Spleen (tissue), 7 donors: ENCODE results near the gene TBX20.
"Not testable (repeated sequence)": the region's sequence is repeated elsewhere in the genome, so short reads cannot be mapped to it uniquely, and the experiment has no call there.

Experiments
- POLR2A ChIP-seq, 3 donors: fragments of 450-650 bp; IDR thresholded peaks; one replicate each; pipeline ENCODE4 v1.5.1; 2017; ENCODE audit warnings: antibody characterized with exemption in 3 of 3, mild to moderate bottlenecking in 1 of 3
- POLR2AphosphoS5 ChIP-seq, 3 donors: sonication (generic); formaldehyde crosslinking; IDR thresholded peaks; one replicate each; pipeline ENCODE4 v1.5.1; 2017; ENCODE audit warnings: antibody characterized with exemption in 3 of 3
- TF ChIP-seq, protein P1 (sequence below), 11 experiments: fragments of 200-600 bp in 7 of 11; fragments of 450-650 bp in 4 of 11; sonication (generic) in 4 of 11; IDR thresholded peaks in 8 of 11; conservative IDR thresholded peaks in 3 of 11; 1 replicate in 7 of 11; 2 replicates in 4 of 11; pipeline versions ENCODE4 v1.4.0 to v1.8.0; 2016 to 2021; ENCODE audit warnings: antibody characterized with exemption in 11 of 11, inconsistent platforms in 4 of 11, mild to moderate bottlenecking in 1 of 11
- donor health status: DM: no; HTN: no; CAD: no; lungs with moderate emphysema.
- donor health status: DM: no; HTN: no; CAD: no.
- donor health status: DM: no; HTN: no; CAD: no.

DNA sequence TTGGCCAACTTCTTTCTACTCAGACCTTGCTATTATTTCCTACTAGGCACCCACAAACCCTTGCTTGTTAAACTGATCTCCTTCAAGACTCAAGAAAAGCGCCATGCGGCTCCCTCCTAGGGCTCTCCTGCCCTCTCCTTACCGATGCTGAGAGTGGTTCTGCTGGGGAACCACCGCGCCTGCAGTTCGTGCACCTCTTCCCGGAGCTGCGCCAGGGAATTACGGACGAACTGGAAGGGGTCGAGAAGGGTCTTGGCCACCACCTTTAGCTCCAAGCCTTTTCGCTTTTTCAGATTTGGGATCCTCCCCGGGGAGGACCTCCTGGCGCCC lies 68.4 kb downstream of the TBX20 start:
- TF ChIP-seq, protein P1, sequence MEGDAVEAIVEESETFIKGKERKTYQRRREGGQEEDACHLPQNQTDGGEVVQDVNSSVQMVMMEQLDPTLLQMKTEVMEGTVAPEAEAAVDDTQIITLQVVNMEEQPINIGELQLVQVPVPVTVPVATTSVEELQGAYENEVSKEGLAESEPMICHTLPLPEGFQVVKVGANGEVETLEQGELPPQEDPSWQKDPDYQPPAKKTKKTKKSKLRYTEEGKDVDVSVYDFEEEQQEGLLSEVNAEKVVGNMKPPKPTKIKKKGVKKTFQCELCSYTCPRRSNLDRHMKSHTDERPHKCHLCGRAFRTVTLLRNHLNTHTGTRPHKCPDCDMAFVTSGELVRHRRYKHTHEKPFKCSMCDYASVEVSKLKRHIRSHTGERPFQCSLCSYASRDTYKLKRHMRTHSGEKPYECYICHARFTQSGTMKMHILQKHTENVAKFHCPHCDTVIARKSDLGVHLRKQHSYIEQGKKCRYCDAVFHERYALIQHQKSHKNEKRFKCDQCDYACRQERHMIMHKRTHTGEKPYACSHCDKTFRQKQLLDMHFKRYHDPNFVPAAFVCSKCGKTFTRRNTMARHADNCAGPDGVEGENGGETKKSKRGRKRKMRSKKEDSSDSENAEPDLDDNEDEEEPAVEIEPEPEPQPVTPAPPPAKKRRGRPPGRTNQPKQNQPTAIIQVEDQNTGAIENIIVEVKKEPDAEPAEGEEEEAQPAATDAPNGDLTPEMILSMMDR (IDR thresholded peaks at IDR 0.05 in 8 of 11, conservative IDR thresholded peaks at IDR 0.05 in 3 of 11) = not testable (repeated sequence)
- TF ChIP-seq POLR2AphosphoS5, POLR2A (IDR thresholded peaks at IDR 0.05): not testable (repeated sequence)
